GM18505 (cell line): ENCODE measurements around the gene ATP5F1E.
"Not testable (repeated sequence)": the region's sequence is repeated elsewhere in the genome, so short reads cannot be mapped to it uniquely, and the experiment has no call there.

Source experiments
- ATAC-seq: cut with Tn5 transposase; IDR thresholded peaks from one replicate; pipeline ENCODE4 v1.9.1; 2021; ENCODE audit not compliant: unreplicated experiment
- POLR2A ChIP-seq: IDR thresholded peaks from 4 replicates; pipeline ENCODE4 v1.6.1; 2011; ENCODE audit warnings: borderline replicate concordance; ENCODE audit not compliant: insufficient read depth, insufficient read length; ENCODE audit errors: extremely low read depth

ATP5F1E gene

GRCh38 chr20:59055302-59055701, 23.2 kb upstream of the ATP5F1E start:
- TF ChIP-seq POLR2A, result no peak
- no peak for ATAC-seq

GRCh38 chr20:59051666-59052185, 19.6 kb upstream of the ATP5F1E start:
- no peak for TF ChIP-seq POLR2A

GRCh38 chr20:59050437-59050836, 18.3 kb upstream of the ATP5F1E start:
- ATAC-seq, result no peak
- no peak for TF ChIP-seq POLR2A

More at GRCh38 chr20:59051666-59052185, 19.6 kb upstream of the ATP5F1E start:
- no peak for ATAC-seq

- no peak for TF ChIP-seq POLR2A
- no peak for ATAC-seq
Observed at GRCh38 chr20:59048681-59049030, 16.5 kb upstream of the ATP5F1E start.

- TF ChIP-seq POLR2A, result no peak
- ATAC-seq, result no peak
Observed at GRCh38 chr20:59047938-59048680, 16.0 kb upstream of the ATP5F1E start.

GRCh38 chr20:59046862-59047261, 14.7 kb upstream of the ATP5F1E start:
- no peak for ATAC-seq
- TF ChIP-seq POLR2A, result no peak

- TF ChIP-seq POLR2A, result no peak
- no peak for ATAC-seq
Observed at GRCh38 chr20:59044796-59045195, 12.7 kb upstream of the ATP5F1E start.

GRCh38 chr20:59044295-59044694, 12.2 kb upstream of the ATP5F1E start:
- no peak for TF ChIP-seq POLR2A
- no peak for ATAC-seq

GRCh38 chr20:59043698-59044097, 11.6 kb upstream of the ATP5F1E start:
- TF ChIP-seq POLR2A, result no peak
- ATAC-seq, result no peak

GRCh38 chr20:59042796-59043631, 10.9 kb upstream of the ATP5F1E start:
- peak; percentile 90 for ATAC-seq
- TF ChIP-seq POLR2A, result peak; percentile 85

- ATAC-seq, result peak; percentile 26
- TF ChIP-seq POLR2A, result peak; percentile 71
Observed at GRCh38 chr20:59042151-59042795, 10.1 kb upstream of the ATP5F1E start, which contains the start of gene PRELID3B. Gene PRELID3B (minus strand): TSS chr20:59042786. CDS start chr20:59042730, 56 bp downstream.

GRCh38 chr20:59041487-59041886, 9.4 kb upstream of the ATP5F1E start:
- ATAC-seq, result not testable (repeated sequence)

GRCh38 chr20:59040667-59041066, 8.5 kb upstream of the ATP5F1E start:
- no peak for ATAC-seq
- TF ChIP-seq POLR2A, result no peak

- no peak for TF ChIP-seq POLR2A
- ATAC-seq, result no peak
Observed at GRCh38 chr20:59039233-59039632, 7.1 kb upstream of the ATP5F1E start.

- no peak for ATAC-seq
- TF ChIP-seq POLR2A, result no peak
Observed at GRCh38 chr20:59037386-59037785, 5.3 kb upstream of the ATP5F1E start.
